Activated CD4-positive, alpha-beta memory T cell treated with anti-CD3 and anti-CD28 coated beads for 36 hours (primary cell): ENCODE results near the gene OAS3. TPM values are rescaled to one million over a fixed set of nuclear protein-coding genes. Genes with fewer than 3 reads are reported as not detected.

Experiments used
- CTCF ChIA-PET: fragments of 350-600 bp; sonication (Branson Sonifier 250); formaldehyde crosslinking; loops from one replicate; lab custom pipeline; 2021; ENCODE audit warnings: antibody characterized with exemption, inconsistent platforms; lab: Charles Lee
- POLR2A ChIA-PET: fragments of 350-600 bp; sonication (Branson Sonifier 250); formaldehyde crosslinking; loops from one replicate; lab custom pipeline; 2021; ENCODE audit warnings: antibody characterized with exemption; lab: Charles Lee
- DNase-seq: peaks from one replicate; pipeline ENCODE4 v3.0.0-alpha.2; 2020
- H3K27ac Mint-ChIP-seq: one replicate; pipeline ENCODE4 v1.8.0; 2021; ENCODE audit warnings: mixed read lengths
- H3K27me3 Mint-ChIP-seq: one replicate; pipeline ENCODE4 v1.8.0; 2021; ENCODE audit warnings: mixed read lengths
- H3K36me3 Mint-ChIP-seq: one replicate; pipeline ENCODE4 v1.8.0; 2021; ENCODE audit warnings: mixed read lengths
- H3K4me1 Mint-ChIP-seq: one replicate; pipeline ENCODE4 v1.8.0; 2021; ENCODE audit warnings: low read depth, mixed read lengths
- H3K4me3 Mint-ChIP-seq: one replicate; pipeline ENCODE4 v1.8.0; 2021; ENCODE audit warnings: mild to moderate bottlenecking, mixed read lengths
- H3K9me3 Mint-ChIP-seq: one replicate; pipeline ENCODE4 v1.8.0; 2021; ENCODE audit warnings: mixed read lengths
- intact Hi-C: fragments of 100-400 bp; cut with micrococcal nuclease; formaldehyde crosslinking; loops from one replicate; pipeline ENCODE4 v1.15.1; 2023
- total RNA-seq, 2 experiments: library from RNA; stranded (reverse); gene quantifications; one replicate each; pipeline ENCODE4 v1.2.3, GENCODE V29; 2021

OAS3 gene
- 10 to 100 TPM; 34.6 to 37.1 TPM for total RNA-seq

- peaks cover 35% of the 10 kb centered on the region for H3K4me1 Mint-ChIP-seq
- ChIA-PET POLR2A (interaction anchor here (0.9 to 1.6 kb wide), 3 partner anchors 18 to 40 kb away, joined by 3 to 9 read pairs (median 5); partner anchors contain the start of genes OAS1 and OAS2), CTCF (interaction anchor here (0.9 to 1.1 kb wide), 2 partner anchors 31 to 37 kb away, joined by 4 to 10 read pairs; partner anchors contain the start of gene OAS1)
- no peaks in the 10 kb centered on the region for H3K36me3 Mint-ChIP-seq
- peak within 1 kb of the TSS; percentile 87 for H3K4me3 Mint-ChIP-seq
- H3K27me3 Mint-ChIP-seq = no peaks in the 10 kb centered on the region
- peaks cover 2% of the 10 kb centered on the region for H3K9me3 Mint-ChIP-seq
- intact Hi-C loops = loop anchor here (1.0 to 2.0 kb wide), 2 partner anchors 31 to 40 kb away; partner anchors contain the start of genes OAS1 and OAS2
- DNase-seq = peak; percentile 77
- peak within 1 kb of the TSS; percentile 75 for H3K27ac Mint-ChIP-seq
Measured at GRCh38 chr12:112937741-112938719, at the start of gene OAS3. TSS of gene OAS3 (plus strand) at chr12:112938474. CDS start at chr12:112938531, 57 bp downstream.

- H3K9me3 Mint-ChIP-seq = no peaks in the 10 kb centered on the region
- intact Hi-C loops = no loop called here
- H3K27me3 Mint-ChIP-seq = peaks cover 1% of the 10 kb centered on the region
- H3K4me3 Mint-ChIP-seq = no peak overlapping the region
- H3K4me1 Mint-ChIP-seq = no peaks in the 10 kb centered on the region
- no peak overlapping the region for H3K27ac Mint-ChIP-seq
- no peaks in the 10 kb centered on the region for H3K36me3 Mint-ChIP-seq
- ChIA-PET POLR2A (no interaction called here), CTCF (interaction anchor here (1.5 to 2.4 kb wide), 2 partner anchors 10 to 102 kb away, joined by 5 to 9 read pairs; no protein-coding TSS in a partner anchor)
- DNase-seq = no peak
Measured at GRCh38 chr12:112891093-112892024, 46.9 kb upstream of the OAS3 start.

DNA sequence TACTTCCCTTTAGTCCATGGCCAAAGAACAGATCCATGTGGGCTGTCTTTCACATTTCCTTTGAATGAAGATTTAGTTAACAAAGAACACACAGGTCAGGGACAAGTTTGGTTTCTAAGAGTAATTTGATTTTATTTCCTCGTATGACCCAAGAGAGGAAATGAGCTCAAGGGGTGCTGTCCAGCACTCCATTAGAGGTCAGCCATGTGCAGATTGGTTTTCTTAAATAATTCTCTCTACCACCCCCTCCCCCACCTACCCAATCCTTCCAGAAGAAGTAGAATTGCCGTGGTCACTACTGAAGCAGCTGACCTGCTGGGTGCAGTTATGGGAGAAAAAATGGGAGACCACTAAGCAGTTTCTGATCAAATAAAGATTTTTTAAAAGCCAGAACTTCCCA, 45.4 kb upstream of the OAS3 start:
- intact Hi-C loops = no loop called here
- Mint-ChIP-seq H3K9me3 (no peaks in the 10 kb centered on the region), H3K27ac (no peak overlapping the region), H3K4me3 (no peak overlapping the region), H3K4me1 (no peaks in the 10 kb centered on the region), H3K36me3 (no peaks in the 10 kb centered on the region), H3K27me3 (peaks cover 1% of the 10 kb centered on the region)
- DNase-seq = no peak
- ChIA-PET POLR2A (no interaction called here), CTCF (interaction anchor here (2.4 kb wide), 1 partner anchor 100 kb away, joined by 9 read pairs; no protein-coding TSS in a partner anchor)

- CTCF ChIA-PET = no interaction called here
- Mint-ChIP-seq H3K4me1 (no peaks in the 10 kb centered on the region), H3K36me3 (no peaks in the 10 kb centered on the region), H3K27me3 (peaks cover 1% of the 10 kb centered on the region), H3K27ac (no peak overlapping the region), H3K4me3 (no peak overlapping the region), H3K9me3 (no peaks in the 10 kb centered on the region)
- intact Hi-C loops = no loop called here
- POLR2A ChIA-PET = no interaction called here
- DNase-seq = no peak
Measured at GRCh38 chr12:112894128-112894527, 44.1 kb upstream of the OAS3 start.

- no peaks in the 10 kb centered on the region for H3K36me3 Mint-ChIP-seq
- POLR2A ChIA-PET = no interaction called here
Measured at GRCh38 chr12:112898380-112898779, 39.9 kb upstream of the OAS3 start.

GRCh38 chr12:112900298-112901145, 37.8 kb upstream of the OAS3 start:
- ChIA-PET CTCF (interaction anchor here (0.6 to 4.2 kb wide), 18 partner anchors 8 to 468 kb away, joined by 3 to 55 read pairs (median 6); partner anchors contain the start of genes OAS2 and OAS3), POLR2A (interaction anchor here (0.7 kb wide), 1 partner anchor 79 kb away, joined by 3 read pairs; no protein-coding TSS in a partner anchor)
- DNase-seq = peak; percentile 56
- intact Hi-C loops = loop anchor here (2.0 kb wide), 1 partner anchor 92 kb away; no protein-coding TSS in a partner anchor
- no peaks in the 10 kb centered on the region for H3K9me3 Mint-ChIP-seq
- H3K27me3 Mint-ChIP-seq = peaks cover 1% of the 10 kb centered on the region
- H3K4me3 Mint-ChIP-seq = no peak overlapping the region
- H3K27ac Mint-ChIP-seq = no peak overlapping the region
- no peaks in the 10 kb centered on the region for H3K36me3 Mint-ChIP-seq
- peaks cover 17% of the 10 kb centered on the region for H3K4me1 Mint-ChIP-seq

More at GRCh38 chr12:112898380-112898779, 39.9 kb upstream of the OAS3 start:
- no peak overlapping the region for H3K4me3 Mint-ChIP-seq
- peaks cover 7% of the 10 kb centered on the region for H3K4me1 Mint-ChIP-seq
- no peaks in the 10 kb centered on the region for H3K9me3 Mint-ChIP-seq
- DNase-seq = no peak
- H3K27me3 Mint-ChIP-seq = peaks cover 1% of the 10 kb centered on the region
- no peak overlapping the region for H3K27ac Mint-ChIP-seq
- CTCF ChIA-PET = interaction anchor here (1.2 to 2.6 kb wide), 2 partner anchors 8 to 10 kb away, joined by 6 to 9 read pairs; partner anchors contain the start of gene OAS1
- intact Hi-C loops = no loop called here

GRCh38 chr12:112901271-112901670, 37.0 kb upstream of the OAS3 start:
- H3K4me1 Mint-ChIP-seq = peaks cover 18% of the 10 kb centered on the region
- H3K36me3 Mint-ChIP-seq = no peaks in the 10 kb centered on the region
- H3K4me3 Mint-ChIP-seq = no peak overlapping the region
- no peak overlapping the region for H3K27ac Mint-ChIP-seq
- ChIA-PET CTCF (interaction anchor here (0.6 to 4.2 kb wide), 14 partner anchors 7 to 469 kb away, joined by 3 to 55 read pairs (median 6); partner anchors contain the start of genes OAS2 and OAS3), POLR2A (no interaction called here)
- intact Hi-C loops = loop anchor here (2.0 kb wide), 1 partner anchor 92 kb away; no protein-coding TSS in a partner anchor
- H3K9me3 Mint-ChIP-seq = no peaks in the 10 kb centered on the region
- no peaks in the 10 kb centered on the region for H3K27me3 Mint-ChIP-seq
- DNase-seq = no peak

DNA sequence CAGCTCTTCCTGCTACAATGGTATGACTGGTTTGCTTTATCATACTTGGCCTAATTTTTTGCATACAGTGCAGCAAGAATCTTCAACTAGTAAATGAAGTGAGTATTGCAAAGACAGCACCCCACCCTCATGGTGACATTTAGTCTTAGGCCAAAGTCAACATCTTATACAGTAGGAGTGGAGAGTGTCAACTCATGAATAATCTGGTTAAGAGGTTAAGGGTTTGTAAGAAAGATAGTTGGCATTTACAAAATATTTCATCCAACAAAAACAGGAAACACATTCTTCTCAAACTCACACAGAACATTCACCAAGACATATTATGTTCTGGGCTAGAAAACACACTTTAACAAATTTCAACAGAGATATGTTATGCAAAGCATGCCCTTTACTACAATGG, 33.7 kb upstream of the OAS3 start:
- Mint-ChIP-seq H3K27ac (no peak overlapping the region), H3K27me3 (no peaks in the 10 kb centered on the region), H3K4me1 (peaks cover 49% of the 10 kb centered on the region), H3K9me3 (no peaks in the 10 kb centered on the region), H3K36me3 (no peaks in the 10 kb centered on the region), H3K4me3 (no peak overlapping the region)
- intact Hi-C loops = no loop called here
- ChIA-PET POLR2A (no interaction called here), CTCF (interaction anchor here (6.1 kb wide), 1 partner anchor 88 kb away, joined by 23 read pairs; no protein-coding TSS in a partner anchor)
- no peak for DNase-seq

GRCh38 chr12:112905451-112906089, 32.7 kb upstream of the OAS3 start:
- peaks cover 58% of the 10 kb centered on the region for H3K4me1 Mint-ChIP-seq
- H3K4me3 Mint-ChIP-seq = no peak overlapping the region
- intact Hi-C loops = loop anchor here (1.0 to 2.0 kb wide), 2 partner anchors 31 to 73 kb away; partner anchors contain the start of gene OAS2
- H3K27me3 Mint-ChIP-seq = no peaks in the 10 kb centered on the region
- CTCF ChIA-PET = interaction anchor here (1.3 to 6.1 kb wide), 3 partner anchors 32 to 87 kb away, joined by 4 to 23 read pairs (median 4); partner anchors contain the start of genes OAS2 and OAS3
- H3K36me3 Mint-ChIP-seq = no peaks in the 10 kb centered on the region
- no peak for DNase-seq
- H3K27ac Mint-ChIP-seq = peak overlapping the region; percentile 23
- POLR2A ChIA-PET = interaction anchor here (3.3 kb wide), 1 partner anchor 74 kb away, joined by 39 read pairs; the partner anchor contains the start of gene OAS2
- no peaks in the 10 kb centered on the region for H3K9me3 Mint-ChIP-seq
